Measurements from ENCODE around the gene ECI1.

Gene ECI1

GRCh38 chr16:2194166-2194834 lies 57.1 kb downstream of the ECI1 start:
- DNase-seq = no peak

- DNase-seq = no peak
These were observed 60.0 kb downstream of the ECI1 start for GRCh38 chr16:2191446-2191706.

- DNase-seq = no peak
These were observed 60.5 kb downstream of the ECI1 start for GRCh38 chr16:2190659-2191445.

GRCh38 chr16:2190002-2190658 lies 61.3 kb downstream of the ECI1 start:
- no peak for DNase-seq

Data from activated naive CD4-positive, alpha-beta T cell treated with anti-CD3 and anti-CD28 coated beads, Interleukin-2, amount 50 U/mL, for 16 hours (primary cell).